ENCODE measurements around the gene DGKQ. TPM values are rescaled to one million over a fixed set of nuclear protein-coding genes. Genes with fewer than 3 reads are reported as not detected.

DGKQ gene
- polyA plus RNA-seq, 1 of the 3 experiments (the other 2 are of a cell fraction): 10.9 TPM

DNA sequence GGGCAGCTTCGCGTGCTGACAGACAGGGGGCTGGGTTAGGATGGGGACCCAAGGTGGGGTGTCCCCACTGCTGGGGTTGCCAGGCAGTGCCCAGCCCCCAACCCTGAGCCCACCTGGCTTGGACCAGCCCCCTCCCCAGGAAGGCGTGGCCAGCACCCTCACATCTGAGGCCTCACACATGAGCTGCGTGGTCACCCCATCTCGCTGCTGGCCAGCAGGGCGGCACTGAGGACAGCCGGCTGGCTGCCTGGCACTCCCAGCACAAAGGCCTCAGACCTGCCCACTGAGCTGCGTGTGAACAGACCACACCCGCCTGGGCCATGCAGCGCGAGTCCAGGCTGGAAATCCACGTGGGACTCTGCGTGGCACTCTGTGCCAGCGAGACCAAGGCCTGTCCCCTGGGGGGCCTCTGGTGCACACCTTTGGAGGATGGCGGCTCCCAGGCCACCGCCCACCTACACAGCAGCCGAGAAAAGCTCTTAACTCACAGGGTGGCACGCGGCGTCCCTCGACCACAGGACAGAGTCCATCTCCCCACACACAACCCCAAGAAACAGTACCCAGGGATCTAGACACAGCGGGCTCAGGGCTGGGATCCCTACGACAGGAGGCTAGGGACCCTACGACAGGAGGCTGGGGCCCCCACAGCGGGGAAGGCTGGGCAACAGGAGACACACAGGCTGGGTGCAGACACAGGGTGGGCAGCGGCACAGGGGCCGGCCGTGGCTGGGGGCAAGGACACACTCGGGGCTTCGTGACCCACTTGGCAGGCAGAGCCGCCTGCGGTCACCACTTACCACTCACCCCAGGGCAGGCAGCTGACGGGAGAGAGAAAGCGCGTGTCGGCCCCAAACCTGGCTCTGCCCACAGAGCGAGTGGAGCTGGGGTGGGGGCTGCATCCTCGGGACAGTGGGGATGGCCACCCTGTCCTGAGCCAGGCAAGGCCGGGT, 9.8 kb downstream of the DGKQ start:
- ChIA-PET POLR2A (no interaction called here), CTCF (interaction anchor here (1.2 kb wide), 1 partner anchor 221 kb away, joined by 3 read pairs; no protein-coding TSS in a partner anchor)
- no peak overlapping the region for H3K4me3 ChIP-seq (ENCODE audit: low read depth in 2 of 2, low read length in 1 of 2)
- no peaks in the 10 kb centered on the region for H3F3A ChIP-seq (replicated peaks; ENCODE audit: insufficient read depth)
- H3K79me2 ChIP-seq (ENCODE audit: insufficient read depth): no peaks in the 10 kb centered on the region
- peaks cover 0 to 61% of the 10 kb centered on the region in 2 experiments for H3K36me3 ChIP-seq (replicated peaks in 1 of 2; ENCODE audit: control insufficient read depth in 1 of 2, insufficient read depth in 2 of 2, low read length in 1 of 2)
- no peak for TF ChIP-seq USF1 (IDR thresholded peaks at IDR 0.05; ENCODE audit: borderline replicate concordance, low read depth)
- no peak for TF ChIP-seq NRF1 (IDR thresholded peaks at IDR 0.05; ENCODE audit: low read depth, low read length)
- no peak for TF ChIP-seq YY1 (IDR thresholded peaks at IDR 0.05; ENCODE audit: low read depth)
- TF ChIP-seq, protein P1, sequence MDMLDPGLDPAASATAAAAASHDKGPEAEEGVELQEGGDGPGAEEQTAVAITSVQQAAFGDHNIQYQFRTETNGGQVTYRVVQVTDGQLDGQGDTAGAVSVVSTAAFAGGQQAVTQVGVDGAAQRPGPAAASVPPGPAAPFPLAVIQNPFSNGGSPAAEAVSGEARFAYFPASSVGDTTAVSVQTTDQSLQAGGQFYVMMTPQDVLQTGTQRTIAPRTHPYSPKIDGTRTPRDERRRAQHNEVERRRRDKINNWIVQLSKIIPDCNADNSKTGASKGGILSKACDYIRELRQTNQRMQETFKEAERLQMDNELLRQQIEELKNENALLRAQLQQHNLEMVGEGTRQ (IDR thresholded peaks at IDR 0.05; ENCODE audit: borderline replicate concordance, low read depth, low read length): no peak
- no peak for TF ChIP-seq ZBTB33 (IDR thresholded peaks at IDR 0.05; ENCODE audit: borderline replicate concordance, low read depth)
- TF ChIP-seq, protein P2, sequence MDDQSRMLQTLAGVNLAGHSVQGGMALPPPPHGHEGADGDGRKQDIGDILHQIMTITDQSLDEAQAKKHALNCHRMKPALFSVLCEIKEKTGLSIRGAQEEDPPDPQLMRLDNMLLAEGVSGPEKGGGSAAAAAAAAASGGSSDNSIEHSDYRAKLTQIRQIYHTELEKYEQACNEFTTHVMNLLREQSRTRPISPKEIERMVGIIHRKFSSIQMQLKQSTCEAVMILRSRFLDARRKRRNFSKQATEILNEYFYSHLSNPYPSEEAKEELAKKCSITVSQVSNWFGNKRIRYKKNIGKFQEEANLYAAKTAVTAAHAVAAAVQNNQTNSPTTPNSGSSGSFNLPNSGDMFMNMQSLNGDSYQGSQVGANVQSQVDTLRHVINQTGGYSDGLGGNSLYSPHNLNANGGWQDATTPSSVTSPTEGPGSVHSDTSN (IDR thresholded peaks at IDR 0.05): no peak
- no peak for TF ChIP-seq CTCF (IDR thresholded peaks at IDR 0.05)
- WGBS (ENCODE audit: low lambda C conversion rate): 93% methylated on average over 5 of the region's 39 CpGs
- no peak for DNase-seq
- no peaks in the 10 kb centered on the region for H3K9me3 ChIP-seq
- H3K27ac ChIP-seq (ENCODE audit: low read depth in 2 of 2, low read length in 1 of 2): no peak overlapping the region
- H3K4me2 ChIP-seq: no peak overlapping the region
- no peak overlapping the region for H3K9ac ChIP-seq
- no peak overlapping the region for H2AFZ ChIP-seq (ENCODE audit: low read depth)
- H3K27me3 ChIP-seq (ENCODE audit: insufficient read depth): no peaks in the 10 kb centered on the region
- no peaks in the 10 kb centered on the region for H3K4me1 ChIP-seq (ENCODE audit: control insufficient read depth in 1 of 2, insufficient read depth in 2 of 2, low read depth in 1 of 2, low read length in 1 of 2)
- no peaks in the 10 kb centered on the region for H3K9me2 ChIP-seq
- no peaks in the 10 kb centered on the region for H4K20me1 ChIP-seq (ENCODE audit: insufficient read depth)
